ENCODE results near the gene PTN.
"Not testable (repeated sequence)": the region's sequence is repeated elsewhere in the genome, so short reads cannot be mapped to it uniquely, and the experiment has no call there.

The PTN gene

DNA sequence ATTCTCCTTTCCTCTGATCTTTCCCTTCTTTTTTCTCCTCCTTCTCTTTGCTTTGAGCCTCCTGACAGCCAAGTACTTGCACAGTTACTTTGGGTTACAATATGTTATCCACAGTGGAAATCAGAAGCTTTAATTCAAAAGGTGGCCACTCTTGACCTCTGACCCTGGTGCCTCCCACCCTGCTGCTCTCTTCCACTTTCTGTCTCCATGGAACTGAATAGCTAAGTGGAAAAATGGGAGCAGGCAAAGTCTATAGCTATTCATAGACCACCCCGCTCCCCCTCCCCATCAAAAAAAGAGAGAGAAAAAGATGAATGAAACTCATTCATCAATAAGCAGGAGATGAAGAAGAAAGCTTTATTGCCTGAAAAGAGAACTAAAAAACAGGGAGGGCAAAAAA, 39.4 kb downstream of the PTN start:
- intact Hi-C loops (cut with micrococcal nuclease): no loop called here
- H3K36me3 Mint-ChIP-seq (ENCODE audit: low read depth): no peaks in the 10 kb centered on the region
- H3K27me3 Mint-ChIP-seq: no peaks in the 10 kb centered on the region

GRCh38 chr7:137302081-137302480, 41.5 kb downstream of the PTN start:
- no peaks in the 10 kb centered on the region for H3K4me1 Mint-ChIP-seq (ENCODE audit: low read depth)
- intact Hi-C loops (cut with micrococcal nuclease): no loop called here
- H3K4me3 Mint-ChIP-seq: no peak overlapping the region
- H3K9me3 Mint-ChIP-seq: peaks cover 15% of the 10 kb centered on the region
- no peak overlapping the region for H3K27ac Mint-ChIP-seq
- no peaks in the 10 kb centered on the region for H3K36me3 Mint-ChIP-seq (ENCODE audit: low read depth)
- H3K27me3 Mint-ChIP-seq: no peaks in the 10 kb centered on the region

More for the DNA sequence above, 39.4 kb downstream of the PTN start:
- Mint-ChIP-seq H3K4me1 (ENCODE audit: low read depth) (no peaks in the 10 kb centered on the region), H3K4me3 (no peak overlapping the region), H3K27ac (no peak overlapping the region), H3K9me3 (peaks cover 15% of the 10 kb centered on the region)

- Mint-ChIP-seq H3K27ac (no peak overlapping the region), H3K9me3 (peaks cover 15% of the 10 kb centered on the region), H3K27me3 (no peaks in the 10 kb centered on the region), H3K4me3 (no peak overlapping the region), H3K36me3 (ENCODE audit: low read depth) (no peaks in the 10 kb centered on the region), H3K4me1 (ENCODE audit: low read depth) (no peaks in the 10 kb centered on the region)
- intact Hi-C loops (cut with micrococcal nuclease): no loop called here
These were observed 45.1 kb downstream of the PTN start for GRCh38 chr7:137298464-137298794.

GRCh38 chr7:137297551-137298463, 45.7 kb downstream of the PTN start:
- H3K27me3 Mint-ChIP-seq: no peaks in the 10 kb centered on the region
- intact Hi-C loops (cut with micrococcal nuclease): no loop called here
- no peak overlapping the region for H3K4me3 Mint-ChIP-seq
- peaks cover 15% of the 10 kb centered on the region for H3K9me3 Mint-ChIP-seq
- H3K4me1 Mint-ChIP-seq (ENCODE audit: low read depth): no peaks in the 10 kb centered on the region
- no peaks in the 10 kb centered on the region for H3K36me3 Mint-ChIP-seq (ENCODE audit: low read depth)
- H3K27ac Mint-ChIP-seq: no peak overlapping the region

GRCh38 chr7:137296576-137296975, 47.0 kb downstream of the PTN start:
- Mint-ChIP-seq H3K4me1 (ENCODE audit: low read depth) (no peaks in the 10 kb centered on the region), H3K9me3 (peaks cover 15% of the 10 kb centered on the region), H3K27ac (no peak overlapping the region), H3K27me3 (no peaks in the 10 kb centered on the region), H3K36me3 (ENCODE audit: low read depth) (no peaks in the 10 kb centered on the region), H3K4me3 (no peak overlapping the region)
- intact Hi-C loops (cut with micrococcal nuclease): no loop called here

DNA sequence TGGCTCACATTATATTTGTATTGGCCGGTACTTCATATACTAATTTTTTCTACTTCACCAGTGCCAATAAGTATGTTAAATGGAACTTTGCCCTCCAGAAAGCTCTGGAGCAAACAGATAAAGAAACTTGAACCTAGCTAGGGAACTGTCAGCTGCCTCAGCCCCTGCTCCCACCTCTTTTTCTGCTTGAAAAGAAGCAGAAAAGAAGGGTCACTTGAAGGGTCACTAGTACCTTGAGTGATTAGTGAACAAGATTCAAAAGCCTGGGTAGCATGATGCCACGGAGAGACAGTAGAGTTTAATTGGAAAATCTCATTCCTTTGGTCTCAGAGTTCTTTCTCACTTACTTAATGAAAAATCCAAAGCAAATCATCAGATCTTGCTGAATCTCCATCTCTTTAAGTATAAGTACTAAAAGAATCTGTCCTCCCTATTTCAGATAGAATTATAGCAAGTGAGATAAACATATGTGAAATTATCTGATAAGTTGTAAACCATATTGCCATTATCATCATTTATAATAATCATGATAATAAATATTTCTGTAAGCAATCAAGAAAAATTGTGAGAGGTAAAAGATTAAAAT, 47.7 kb downstream of the PTN start:
- intact Hi-C loops (cut with micrococcal nuclease): no loop called here
- Mint-ChIP-seq H3K4me1 (ENCODE audit: low read depth) (no peaks in the 10 kb centered on the region), H3K9me3 (peaks cover 15% of the 10 kb centered on the region), H3K27ac (no peak overlapping the region), H3K36me3 (ENCODE audit: low read depth) (no peaks in the 10 kb centered on the region), H3K4me3 (no peak overlapping the region), H3K27me3 (no peaks in the 10 kb centered on the region)

DNA sequence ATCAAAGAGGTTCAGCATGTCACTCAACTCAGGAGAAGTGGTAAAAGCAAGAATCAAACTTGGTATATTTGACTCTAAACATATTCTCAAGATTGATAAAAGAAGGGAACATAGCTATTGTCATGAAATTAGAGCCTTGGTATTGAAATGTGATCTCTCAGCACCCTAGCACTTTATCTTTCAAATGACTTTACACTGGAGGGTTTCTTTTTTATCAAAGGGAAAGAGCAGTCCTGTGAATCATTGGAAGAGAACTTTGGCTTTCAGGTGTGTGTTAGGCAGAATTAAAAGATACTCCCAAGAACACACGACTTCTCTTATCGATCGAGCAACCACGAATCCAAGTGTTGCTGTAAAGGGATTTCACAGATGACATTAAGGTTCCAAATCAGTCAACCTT, 54.4 kb downstream of the PTN start:
- intact Hi-C loops (cut with micrococcal nuclease): no loop called here
- Mint-ChIP-seq H3K27me3 (no peaks in the 10 kb centered on the region), H3K4me3 (no peak overlapping the region), H3K27ac (no peak overlapping the region), H3K36me3 (ENCODE audit: low read depth) (no peaks in the 10 kb centered on the region), H3K9me3 (no peaks in the 10 kb centered on the region), H3K4me1 (ENCODE audit: low read depth) (no peaks in the 10 kb centered on the region)

GRCh38 chr7:137287651-137288258, 55.8 kb downstream of the PTN start:
- no peak overlapping the region for H3K4me3 Mint-ChIP-seq
- no peaks in the 10 kb centered on the region for H3K36me3 Mint-ChIP-seq (ENCODE audit: low read depth)
- no peaks in the 10 kb centered on the region for H3K4me1 Mint-ChIP-seq (ENCODE audit: low read depth)
- no peak overlapping the region for H3K27ac Mint-ChIP-seq
- intact Hi-C loops (cut with micrococcal nuclease): no loop called here
- H3K9me3 Mint-ChIP-seq: no peaks in the 10 kb centered on the region
- no peaks in the 10 kb centered on the region for H3K27me3 Mint-ChIP-seq

GRCh38 chr7:137283153-137283552, 60.4 kb downstream of the PTN start:
- no peaks in the 10 kb centered on the region for H3K4me1 Mint-ChIP-seq (ENCODE audit: low read depth)
- intact Hi-C loops (cut with micrococcal nuclease): no loop called here

GRCh38 chr7:137282043-137282442, 61.5 kb downstream of the PTN start:
- H3K4me1 Mint-ChIP-seq (ENCODE audit: low read depth): no peaks in the 10 kb centered on the region
- H3K9me3 Mint-ChIP-seq: no peaks in the 10 kb centered on the region
- H3K27ac Mint-ChIP-seq: no peak overlapping the region
- H3K36me3 Mint-ChIP-seq (ENCODE audit: low read depth): no peaks in the 10 kb centered on the region
- intact Hi-C loops (cut with micrococcal nuclease): no loop called here
- no peak overlapping the region for H3K4me3 Mint-ChIP-seq
- no peaks in the 10 kb centered on the region for H3K27me3 Mint-ChIP-seq

More at GRCh38 chr7:137283153-137283552, 60.4 kb downstream of the PTN start:
- Mint-ChIP-seq H3K27me3 (no peaks in the 10 kb centered on the region), H3K9me3 (no peaks in the 10 kb centered on the region), H3K36me3 (ENCODE audit: low read depth) (no peaks in the 10 kb centered on the region), H3K27ac (no peak overlapping the region), H3K4me3 (no peak overlapping the region)

GRCh38 chr7:137276189-137276588, 67.3 kb downstream of the PTN start:
- no peaks in the 10 kb centered on the region for H3K4me1 Mint-ChIP-seq (ENCODE audit: low read depth)
- H3K27me3 Mint-ChIP-seq: no peaks in the 10 kb centered on the region
- intact Hi-C loops (cut with micrococcal nuclease): no loop called here

GRCh38 chr7:137272249-137272648, 71.3 kb downstream of the PTN start:
- intact Hi-C loops (cut with micrococcal nuclease): no loop called here
- no peak overlapping the region for H3K4me3 Mint-ChIP-seq
- no peaks in the 10 kb centered on the region for H3K36me3 Mint-ChIP-seq (ENCODE audit: low read depth)
- no peaks in the 10 kb centered on the region for H3K4me1 Mint-ChIP-seq (ENCODE audit: low read depth)
- no peaks in the 10 kb centered on the region for H3K27me3 Mint-ChIP-seq
- no peak overlapping the region for H3K27ac Mint-ChIP-seq
- H3K9me3 Mint-ChIP-seq: peaks cover 38% of the 10 kb centered on the region

More at GRCh38 chr7:137276189-137276588, 67.3 kb downstream of the PTN start:
- Mint-ChIP-seq H3K4me3 (no peak overlapping the region), H3K36me3 (ENCODE audit: low read depth) (no peaks in the 10 kb centered on the region), H3K27ac (no peak overlapping the region), H3K9me3 (peaks cover 14% of the 10 kb centered on the region)

DNA sequence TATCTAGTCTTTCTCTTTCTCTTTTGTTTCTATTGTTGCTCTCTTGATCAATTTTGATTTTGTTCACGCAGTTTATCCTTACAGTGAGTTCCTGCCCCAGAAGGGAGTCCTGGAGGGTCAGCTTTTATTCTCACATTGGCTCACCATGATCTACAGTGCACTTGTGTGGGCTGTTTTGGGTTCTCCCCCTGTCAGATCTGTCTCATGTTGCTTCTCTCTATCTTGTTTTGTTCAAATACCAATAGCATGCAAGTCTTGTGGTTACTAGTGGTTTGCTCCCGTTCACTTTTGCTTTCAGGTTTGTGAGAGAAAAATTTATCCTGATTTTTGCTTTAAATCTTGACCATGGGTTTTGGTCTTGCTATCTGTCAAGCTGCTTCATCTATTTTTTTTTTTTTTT, 74.3 kb downstream of the PTN start:
- intact Hi-C loops (cut with micrococcal nuclease): no loop called here
- no peaks in the 10 kb centered on the region for H3K4me1 Mint-ChIP-seq (ENCODE audit: low read depth)

GRCh38 chr7:137268001-137268865, 75.3 kb downstream of the PTN start:
- H3K4me3 Mint-ChIP-seq; H3K4me1 Mint-ChIP-seq (ENCODE audit: low read depth); intact Hi-C loops (cut with micrococcal nuclease); H3K27ac Mint-ChIP-seq; H3K36me3 Mint-ChIP-seq (ENCODE audit: low read depth); H3K27me3 Mint-ChIP-seq: not testable (repeated sequence)
- peaks cover 39% of the 10 kb centered on the region for H3K9me3 Mint-ChIP-seq

More for the DNA sequence above, 74.3 kb downstream of the PTN start:
- Mint-ChIP-seq H3K4me3 (no peak overlapping the region), H3K9me3 (peaks cover 38% of the 10 kb centered on the region), H3K27me3 (no peaks in the 10 kb centered on the region), H3K36me3 (ENCODE audit: low read depth) (no peaks in the 10 kb centered on the region), H3K27ac (no peak overlapping the region)
